CD4-positive, alpha-beta T cell treated with Interleukin-4 for 4 hours (primary cell): ENCODE results near the gene BARHL1.
"Not testable (repeated sequence)": the region's sequence is repeated elsewhere in the genome, so short reads cannot be mapped to it uniquely, and the experiment has no call there.

Experiments used
- DNase-seq: peaks from one replicate; pipeline ENCODE4 v3.0.0-alpha.2; 2020

The BARHL1 gene

GRCh38 chr9:132557159-132557558, 25.2 kb upstream of the BARHL1 start:
- no peak for DNase-seq

- DNase-seq: no peak
These were observed 22.7 kb upstream of the BARHL1 start for GRCh38 chr9:132559711-132560110.

- DNase-seq: no peak
These were observed 21.7 kb upstream of the BARHL1 start for GRCh38 chr9:132560616-132561202.

GRCh38 chr9:132562306-132562573, 20.2 kb upstream of the BARHL1 start:
- DNase-seq: no peak

GRCh38 chr9:132564526-132564925, 17.9 kb upstream of the BARHL1 start:
- no peak for DNase-seq

GRCh38 chr9:132568787-132569186, 13.6 kb upstream of the BARHL1 start:
- not testable (repeated sequence) for DNase-seq

GRCh38 chr9:132571806-132572600, 10.4 kb upstream of the BARHL1 start:
- DNase-seq: no peak

GRCh38 chr9:132572921-132573320, 9.5 kb upstream of the BARHL1 start:
- DNase-seq: no peak

- peak; percentile 26 for DNase-seq
These were observed 7.3 kb upstream of the BARHL1 start for GRCh38 chr9:132575005-132575609.

- no peak for DNase-seq
These were observed 6.6 kb upstream of the BARHL1 start for GRCh38 chr9:132575811-132576210.

- no peak for DNase-seq
These were observed 5.3 kb upstream of the BARHL1 start for GRCh38 chr9:132577119-132577518.

GRCh38 chr9:132578367-132578932, 4.0 kb upstream of the BARHL1 start:
- no peak for DNase-seq

- no peak for DNase-seq
These were observed 3.0 kb upstream of the BARHL1 start for GRCh38 chr9:132579427-132579798.

- DNase-seq: no peak
These were observed 579 bp downstream of the BARHL1 start for GRCh38 chr9:132582786-132583583.

- no peak for DNase-seq
These were observed 1.3 kb downstream of the BARHL1 start for GRCh38 chr9:132583584-132584304.

- DNase-seq: no peak
These were observed 2.5 kb downstream of the BARHL1 start for GRCh38 chr9:132584601-132585560.

GRCh38 chr9:132585954-132586829, 3.8 kb downstream of the BARHL1 start:
- DNase-seq: no peak

- no peak for DNase-seq
These were observed 4.6 kb downstream of the BARHL1 start for GRCh38 chr9:132586830-132587591.

- no peak for DNase-seq
These were observed 5.2 kb downstream of the BARHL1 start for GRCh38 chr9:132587592-132587955.

- no peak for DNase-seq
These were observed 5.7 kb downstream of the BARHL1 start for GRCh38 chr9:132588098-132588497.
